ENCODE results near the gene CCNB2. TPM values are rescaled to one million over a fixed set of nuclear protein-coding genes. Genes with fewer than 3 reads are reported as not detected.

CCNB2 gene
- total and polyA plus RNA-seq, 2 of the 8 experiments (the other 6 are each of a cell fraction or from before 2014, with no cell fraction given), result 70.7 to 92.1 TPM

DNA sequence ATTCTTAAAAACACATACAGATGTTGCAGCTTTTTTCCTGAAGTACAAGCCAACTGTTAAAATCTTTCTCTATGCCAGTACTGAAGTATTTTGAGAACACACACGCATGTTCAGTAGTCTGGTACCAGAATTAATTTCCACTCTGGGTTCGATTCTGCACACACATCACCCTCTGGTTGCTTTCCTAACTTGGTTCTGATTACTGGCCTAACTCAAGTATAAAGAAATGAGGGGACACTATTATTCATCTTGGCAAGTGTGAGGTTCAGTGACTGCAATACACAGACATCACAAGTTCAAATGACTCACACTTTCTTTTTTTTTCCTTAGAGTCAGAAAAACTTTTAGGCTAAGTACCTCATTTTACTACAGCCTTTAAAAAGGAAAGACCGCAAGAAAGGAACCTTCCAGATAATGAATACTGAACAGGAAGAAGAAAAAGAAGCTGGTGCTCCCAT lies 64.3 kb downstream of the CCNB2 start:
- Histone ChIP-seq H2BK5ac (ENCODE audit: low read depth, low read length) (no peak overlapping the region), H3K9ac (replicated peaks in 1 of 4; ENCODE audit: extremely low read depth in 1 of 4, low read depth in 3 of 4, low read length in 3 of 4) (no peak overlapping the region), H3K9me3 (ENCODE audit: insufficient read depth in 2 of 2, low read depth in 1 of 2, low read length in 1 of 2) (no peaks in the 10 kb centered on the region), H4K20me1 (replicated peaks in 1 of 2; ENCODE audit: control insufficient read depth in 1 of 2, insufficient read depth in 2 of 2, low read length in 2 of 2) (no peaks in the 10 kb centered on the region), H3K4me1 (replicated peaks in 1 of 4; ENCODE audit: control insufficient read depth in 3 of 4, insufficient read depth in 4 of 4, low read length in 3 of 4) (no peaks in the 10 kb centered on the region), H2BK12ac (ENCODE audit: low read depth, low read length) (no peak overlapping the region), H3K18ac (ENCODE audit: extremely low read depth, low read length) (no peak overlapping the region), H3K27ac (ENCODE audit: low read depth, low read length) (no peak overlapping the region), H2BK120ac (replicated peaks; ENCODE audit: low read depth, low read length) (no peak overlapping the region), H4K91ac (replicated peaks; ENCODE audit: insufficient read length, low read length) (no peak overlapping the region), H2BK20ac (ENCODE audit: low read length) (no peak overlapping the region), H3K79me2 (ENCODE audit: control insufficient read depth in 1 of 2, insufficient read depth in 2 of 2, low read length in 2 of 2) (no peaks in the 10 kb centered on the region), H4K8ac (ENCODE audit: extremely low read depth, insufficient read depth, low read length) (no peak overlapping the region), H3K14ac (ENCODE audit: insufficient read length) (no peak overlapping the region), H3K56ac (replicated peaks; ENCODE audit: insufficient read length, low read depth, low read length) (no peak overlapping the region), H3K23ac (ENCODE audit: insufficient read length) (no peak overlapping the region), H3K4ac (replicated peaks; ENCODE audit: insufficient read length, low read depth, low read length) (no peak overlapping the region), H3K23me2 (ENCODE audit: low read depth, low read length) (no peaks in the 10 kb centered on the region), H3K79me1 (ENCODE audit: low read depth, low read length) (no peaks in the 10 kb centered on the region), H3K27me3 (replicated peaks in 1 of 4; ENCODE audit: control insufficient read depth in 3 of 4, extremely low read depth in 1 of 4, insufficient read depth in 3 of 4, low read length in 3 of 4) (no peaks in the 10 kb centered on the region), H2BK15ac (ENCODE audit: low read length) (no peak overlapping the region), H2AFZ (ENCODE audit: low read length) (no peak overlapping the region), H4K5ac (ENCODE audit: insufficient read length, low read depth, low read length) (no peak overlapping the region), H3K36me3 (ENCODE audit: control insufficient read depth in 2 of 4, insufficient read depth in 4 of 4, low read length in 3 of 4) (peaks cover 2 to 38% (median 8%) of the 10 kb centered on the region in 4 experiments; a peak in 6 of 8 replicates), H2AK5ac (ENCODE audit: low read depth, low read length) (no peak overlapping the region), H3K4me2 (ENCODE audit: insufficient read depth in 1 of 2, low read depth in 2 of 2, low read length in 2 of 2) (no peak overlapping the region), H3K4me3 (ENCODE audit: extremely low read depth in 1 of 4, insufficient read depth in 2 of 4, low read depth in 3 of 4, low read length in 4 of 4) (no peak overlapping the region)
- 89% methylated on average over 3 of the region's 3 CpGs; no CpG with 5 or more reads in 1 of the 2 experiments for WGBS, 2 experiments (ENCODE audit: extremely low coverage in 1 of 2, insufficient coverage in 1 of 2, insufficient read length in 1 of 2, insufficient replicate concordance in 2 of 2, low coverage in 1 of 2, low lambda C conversion rate in 2 of 2, missing lambda C conversion rate in 1 of 2)
- ChIA-PET POLR2A (ENCODE audit: partially characterized antibody) (no interaction called here), CTCF (ENCODE audit: partially characterized antibody) (interaction anchor here (0.9 to 4.1 kb wide), 7 partner anchors 7 to 429 kb away, joined by 3 to 24 read pairs (median 3); no protein-coding TSS in a partner anchor)
- DNase-seq (ENCODE audit: low read depth in 1 of 2, low spot score in 2 of 2) (no peak), FAIRE-seq (no peak)
- TF ChIP-seq HDAC6 (IDR thresholded peaks at IDR 0.05; ENCODE audit: low read depth, low read length) (no peak), TEAD4 (IDR thresholded peaks at IDR 0.05; ENCODE audit: low read depth, low read length) (no peak), SRF (IDR thresholded peaks at IDR 0.05; ENCODE audit: low read depth, low read length) (no peak), CBX8 (IDR thresholded peaks at IDR 0.05; ENCODE audit: borderline replicate concordance, low read depth, low read length) (no peak), JUND (IDR thresholded peaks at IDR 0.05; ENCODE audit: low read length) (no peak), YY1 (IDR thresholded peaks at IDR 0.05; ENCODE audit: low read depth, low read length) (no peak), CEBPB (IDR thresholded peaks at IDR 0.05; ENCODE audit: low read depth, low read length) (no peak), KDM5A (IDR thresholded peaks at IDR 0.05; ENCODE audit: low read length) (no peak), JUN (IDR thresholded peaks at IDR 0.05; ENCODE audit: low read depth, low read length) (no peak), SAP30 (IDR thresholded peaks at IDR 0.05; ENCODE audit: insufficient read depth, insufficient replicate concordance, low read length) (no peak), RNF2 (IDR thresholded peaks at IDR 0.05; ENCODE audit: borderline replicate concordance, low read depth, low read length, missing control alignments, poor library complexity, severe bottlenecking) (no peak), FOSL1 (IDR thresholded peaks at IDR 0.05; ENCODE audit: insufficient read depth, low read depth, low read length) (no peak), POLR2A (IDR thresholded peaks at IDR 0.05; ENCODE audit: control extremely low read depth in 1 of 2, low read depth in 2 of 2, low read length in 2 of 2) (no peak)
- TF ChIP-seq, protein P1, sequence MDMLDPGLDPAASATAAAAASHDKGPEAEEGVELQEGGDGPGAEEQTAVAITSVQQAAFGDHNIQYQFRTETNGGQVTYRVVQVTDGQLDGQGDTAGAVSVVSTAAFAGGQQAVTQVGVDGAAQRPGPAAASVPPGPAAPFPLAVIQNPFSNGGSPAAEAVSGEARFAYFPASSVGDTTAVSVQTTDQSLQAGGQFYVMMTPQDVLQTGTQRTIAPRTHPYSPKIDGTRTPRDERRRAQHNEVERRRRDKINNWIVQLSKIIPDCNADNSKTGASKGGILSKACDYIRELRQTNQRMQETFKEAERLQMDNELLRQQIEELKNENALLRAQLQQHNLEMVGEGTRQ (IDR thresholded peaks at IDR 0.05; ENCODE audit: low read length), result no peak
